BLaER1 treated with 17β-estradiol and CSF1 and Interleukin-3, amounts not matched to agents 10 nM and 100 nM (cell line): ENCODE measurements around the gene ROR2.
A peak's percentile ranks its signal among the peaks of the same experiment; 100 is the strongest.

Experiments used
- H3K27ac ChIP-seq, 11 experiments: shearing (Covaris generic); formaldehyde crosslinking; 2 replicates each; pipeline ENCODE4 v1.8.1; 2022
- H3K27me3 ChIP-seq, 11 experiments: shearing (Covaris generic); formaldehyde crosslinking; 2 replicates each; pipeline ENCODE4 v1.8.1; 2022
- H3K36me3 ChIP-seq, 11 experiments: shearing (Covaris generic); formaldehyde crosslinking; 2 replicates each; pipeline ENCODE4 v1.8.1; 2022
- H3K4me1 ChIP-seq, 10 experiments: shearing (Covaris generic); formaldehyde crosslinking; 2 replicates each; pipeline ENCODE4 v1.8.1; 2022
- H3K4me2 ChIP-seq, 11 experiments: shearing (Covaris generic); formaldehyde crosslinking; 2 replicates each; pipeline ENCODE4 v1.8.1; 2022
- H3K4me3 ChIP-seq, 10 experiments: shearing (Covaris generic); formaldehyde crosslinking; 2 replicates each; pipeline ENCODE4 v1.8.1; 2022
- H3K9ac ChIP-seq, 11 experiments: shearing (Covaris generic); formaldehyde crosslinking; 2 replicates each; pipeline ENCODE4 v1.8.1; 2022
- H3K9me3 ChIP-seq, 11 experiments: shearing (Covaris generic); formaldehyde crosslinking; replicated peaks in 1 of 11; 2 replicates each; pipeline ENCODE4 v1.8.1; 2022
- H4K20me1 ChIP-seq, 11 experiments: shearing (Covaris generic); formaldehyde crosslinking; 2 replicates each; pipeline ENCODE4 v1.8.1; 2022
- Cebpa-rat ChIP-seq, 11 experiments: shearing (Covaris generic); IDR thresholded peaks; 2 replicates each; pipeline ENCODE4 v1.8.1; 2022

ROR2 gene

DNA sequence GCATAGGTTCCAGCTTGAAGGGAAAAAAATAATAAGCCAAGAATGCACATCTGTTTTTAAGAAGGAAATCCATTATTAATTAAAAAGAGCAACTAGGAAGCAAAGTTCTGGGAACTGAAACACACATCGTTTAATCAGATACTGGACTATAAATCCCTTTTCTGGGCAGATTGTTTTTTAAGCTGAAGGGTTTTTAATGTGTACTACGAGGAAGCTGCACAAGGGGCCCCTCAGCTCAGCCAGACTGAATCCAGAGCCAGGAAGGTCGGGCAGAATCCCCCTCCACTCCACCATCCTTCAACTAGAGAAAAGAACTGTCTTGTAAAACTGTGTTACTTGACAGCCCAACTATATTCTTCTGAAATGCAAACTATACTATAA lies 49.2 kb downstream of the ROR2 start:
- H3K4me1 ChIP-seq: peaks cover 84 to 99% (median 94%) of the 10 kb centered on the region in 10 experiments
- no peak overlapping the region; a peak in 1 of 22 replicates for H3K27ac ChIP-seq
- peak overlapping the region; percentile 47 to 94 (median 75); a peak in 20 of 22 replicates for H3K4me2 ChIP-seq
- no peaks in the 10 kb centered on the region for H3K9me3 ChIP-seq
- no peak overlapping the region for H3K9ac ChIP-seq
- H3K36me3 ChIP-seq: no peaks in the 10 kb centered on the region
- H4K20me1 ChIP-seq: no peaks in the 10 kb centered on the region; a peak in 1 of 22 replicates
- H3K4me3 ChIP-seq: no peak overlapping the region
- peaks cover 0 to 17% (median 0%) of the 10 kb centered on the region in 11 experiments; a peak in 3 of 22 replicates for H3K27me3 ChIP-seq
- no peak for TF ChIP-seq Cebpa-rat (IDR thresholded peaks at IDR 0.05)

DNA sequence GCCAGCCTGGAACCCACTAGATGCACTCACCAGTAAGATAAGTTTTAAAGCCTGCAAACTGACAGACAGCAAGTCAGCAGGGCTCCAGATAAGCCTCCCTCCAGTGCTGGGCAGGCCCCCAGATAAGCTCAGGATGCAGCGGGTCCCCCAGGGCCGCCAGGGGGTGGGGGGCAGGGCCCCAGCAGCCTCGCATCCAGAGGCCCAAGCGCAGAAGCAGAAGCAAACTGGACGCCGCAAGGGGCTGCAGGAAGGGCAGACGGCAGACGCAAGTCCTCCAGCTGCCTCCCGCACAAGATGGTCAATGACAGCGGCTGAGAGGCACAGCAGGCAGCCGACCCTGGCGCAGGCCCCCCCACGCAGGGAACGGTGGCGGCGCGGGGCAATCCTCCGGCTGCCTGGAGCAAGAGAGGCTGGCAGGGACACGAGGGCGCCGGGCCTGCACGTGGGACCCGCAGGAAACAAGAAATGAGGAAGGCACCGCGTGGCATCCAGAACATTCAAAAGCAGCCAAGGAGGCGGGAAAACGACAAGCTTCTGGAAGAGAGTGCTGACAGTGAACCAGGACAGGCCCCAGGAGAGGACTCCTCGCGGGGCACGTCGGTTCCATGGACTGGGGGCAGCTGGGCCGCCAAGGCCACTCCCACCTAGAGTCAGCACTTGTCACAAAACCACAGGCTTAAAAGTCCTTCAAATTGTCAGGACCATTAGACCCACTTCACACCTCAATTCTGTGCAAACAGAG lies 49.8 kb downstream of the ROR2 start:
- H3K4me2 ChIP-seq: peak overlapping the region; percentile 47 to 94 (median 75)
- peak overlapping the region in 3 of 11 experiments; percentile 10 to 19 (median 14); a peak in 3 of 22 replicates for H3K27ac ChIP-seq
- H3K36me3 ChIP-seq: no peaks in the 10 kb centered on the region
- H3K9me3 ChIP-seq: no peaks in the 10 kb centered on the region
- no peak overlapping the region for H3K9ac ChIP-seq
- TF ChIP-seq Cebpa-rat (IDR thresholded peaks at IDR 0.05): no peak
- H3K27me3 ChIP-seq: peaks cover 0 to 17% (median 0%) of the 10 kb centered on the region in 11 experiments; a peak in 3 of 22 replicates
- peaks cover 78 to 93% (median 89%) of the 10 kb centered on the region in 10 experiments for H3K4me1 ChIP-seq
- H4K20me1 ChIP-seq: no peaks in the 10 kb centered on the region; a peak in 1 of 22 replicates
- no peak overlapping the region for H3K4me3 ChIP-seq

DNA sequence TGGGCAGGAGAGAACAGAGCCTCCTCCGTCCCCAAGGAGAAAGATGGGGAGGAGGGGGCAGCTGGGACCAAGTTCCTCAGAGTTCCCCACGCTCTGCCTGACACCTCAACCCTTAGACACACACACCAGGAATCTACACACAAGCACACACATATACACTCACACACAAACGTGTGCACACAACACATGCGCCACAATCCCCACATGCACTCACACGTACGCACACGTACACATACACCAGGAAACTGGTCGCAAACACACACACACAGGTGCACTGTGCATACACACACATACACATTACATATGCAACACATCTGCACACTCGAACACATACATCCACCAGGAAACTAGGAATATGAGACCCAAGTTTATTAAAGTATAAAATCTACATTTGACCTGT lies 50.4 kb downstream of the ROR2 start:
- no peak overlapping the region; a peak in 1 of 22 replicates for H3K9ac ChIP-seq
- peak overlapping the region; percentile 53 to 82 (median 64); a peak in 21 of 22 replicates for H3K4me2 ChIP-seq
- H3K4me1 ChIP-seq: peaks cover 75 to 89% (median 86%) of the 10 kb centered on the region in 10 experiments
- H3K27ac ChIP-seq: peak overlapping the region in 4 of 11 experiments; percentile 22 to 57 (median 26); a peak in 5 of 22 replicates
- no peaks in the 10 kb centered on the region; a peak in 1 of 22 replicates for H4K20me1 ChIP-seq
- no peaks in the 10 kb centered on the region for H3K36me3 ChIP-seq
- no peaks in the 10 kb centered on the region for H3K9me3 ChIP-seq
- H3K4me3 ChIP-seq: no peak overlapping the region
- peaks cover 0 to 17% (median 0%) of the 10 kb centered on the region in 11 experiments; a peak in 3 of 22 replicates for H3K27me3 ChIP-seq
- no peak for TF ChIP-seq Cebpa-rat (IDR thresholded peaks at IDR 0.05)

DNA sequence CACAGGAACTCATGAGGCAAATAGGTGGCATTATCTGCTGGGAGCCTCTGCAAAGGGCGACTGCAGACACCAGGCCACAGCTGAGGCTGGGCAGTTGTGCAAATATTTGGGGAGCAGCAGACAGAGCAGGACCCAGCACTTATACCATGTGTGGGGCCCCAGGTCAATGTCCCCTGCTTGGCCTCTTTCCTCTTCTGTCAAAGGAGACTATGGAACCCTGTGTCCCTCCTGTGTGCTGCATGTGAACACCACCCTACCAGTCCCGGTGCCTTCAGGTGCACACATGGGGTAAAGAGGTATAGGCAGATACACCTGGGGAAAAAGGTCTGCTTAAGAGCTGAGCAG lies 50.8 kb downstream of the ROR2 start:
- Histone ChIP-seq H3K4me3 (no peak overlapping the region), H3K27me3 (peaks cover 0 to 17% (median 0%) of the 10 kb centered on the region in 11 experiments; a peak in 3 of 22 replicates), H3K27ac (peak overlapping the region in 7 of 11 experiments; percentile 3 to 59 (median 26); a peak in 11 of 22 replicates), H3K4me2 (peak overlapping the region; percentile 53 to 82 (median 64)), H4K20me1 (no peaks in the 10 kb centered on the region; a peak in 1 of 22 replicates), H3K9ac (peak overlapping the region in 1 of 11 experiments; percentile 20; a peak in 1 of 22 replicates), H3K9me3 (no peaks in the 10 kb centered on the region), H3K36me3 (no peaks in the 10 kb centered on the region), H3K4me1 (peaks cover 71 to 85% (median 82%) of the 10 kb centered on the region in 10 experiments)
- no peak for TF ChIP-seq Cebpa-rat (IDR thresholded peaks at IDR 0.05)

DNA sequence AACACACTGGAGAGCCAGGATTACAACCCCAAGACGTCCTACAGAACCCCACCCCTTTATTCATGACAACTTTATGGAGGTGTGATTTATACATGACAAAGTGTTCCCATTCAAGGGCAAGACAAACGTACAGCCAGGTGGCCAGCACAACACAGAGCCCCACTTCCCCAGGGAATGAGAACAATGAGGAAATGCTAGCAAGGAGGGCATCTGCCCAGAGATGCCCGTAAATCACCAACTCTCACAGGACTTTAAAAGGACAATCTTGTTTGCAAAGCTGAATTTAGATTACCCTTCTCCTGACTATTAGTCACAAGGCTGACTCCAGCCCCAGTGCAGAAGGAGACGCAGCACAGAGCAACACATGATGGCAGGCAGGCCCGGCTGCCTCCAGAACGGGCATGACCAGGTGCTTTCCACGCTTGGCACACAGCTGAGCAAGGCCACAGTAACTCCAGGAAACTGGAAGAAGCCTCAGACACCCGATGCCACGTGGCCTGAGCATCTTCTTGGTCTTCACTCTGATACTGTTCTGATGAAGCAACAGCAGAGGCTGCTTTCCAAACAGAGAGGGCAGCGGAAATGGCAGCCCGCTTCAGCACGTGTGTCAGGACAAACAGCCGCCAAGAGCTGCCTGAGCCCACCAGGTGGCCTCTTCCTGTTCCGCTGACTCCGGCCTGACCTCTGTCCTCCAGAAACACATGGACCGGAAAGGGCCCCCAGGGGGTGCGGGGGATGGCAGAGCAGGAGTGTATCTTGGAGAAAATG lies 51.4 kb downstream of the ROR2 start:
- Histone ChIP-seq H3K27ac (peak overlapping the region in 7 of 11 experiments; percentile 3 to 59 (median 26); a peak in 11 of 22 replicates), H3K4me3 (no peak overlapping the region), H3K4me2 (peak overlapping the region; percentile 53 to 82 (median 64)), H4K20me1 (no peaks in the 10 kb centered on the region; a peak in 1 of 22 replicates), H3K36me3 (no peaks in the 10 kb centered on the region), H3K4me1 (peaks cover 66 to 83% (median 76%) of the 10 kb centered on the region in 10 experiments), H3K9me3 (no peaks in the 10 kb centered on the region), H3K27me3 (peaks cover 0 to 17% (median 0%) of the 10 kb centered on the region in 11 experiments; a peak in 3 of 22 replicates), H3K9ac (peak overlapping the region in 1 of 11 experiments; percentile 20; a peak in 2 of 22 replicates)
- peak in 5 of 11 experiments; percentile 35 to 63 (median 57); a peak in 6 of 22 replicates for TF ChIP-seq Cebpa-rat (IDR thresholded peaks at IDR 0.05)

DNA sequence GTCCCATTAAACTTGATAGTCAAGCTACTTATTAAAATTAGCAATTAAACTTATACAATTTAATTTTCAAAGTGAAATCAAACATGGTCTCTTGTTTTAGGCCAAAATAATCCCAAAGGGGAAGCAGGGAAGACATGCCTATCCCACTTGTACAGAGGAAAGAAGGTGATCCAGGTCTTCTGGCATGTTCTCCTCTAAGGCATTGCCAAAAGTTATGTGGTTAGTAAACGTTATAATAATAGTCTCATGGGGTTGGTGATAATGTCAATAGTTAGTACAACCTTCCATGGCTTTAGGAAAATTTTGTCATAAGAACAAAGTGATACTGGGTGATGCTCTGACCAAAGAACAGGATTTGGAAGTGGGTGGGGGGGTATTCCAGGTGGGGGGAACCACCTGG lies 52.8 kb downstream of the ROR2 start:
- Histone ChIP-seq H3K4me1 (peaks cover 53 to 69% (median 62%) of the 10 kb centered on the region in 10 experiments), H3K9ac (no peak overlapping the region), H3K27ac (peak overlapping the region in 3 of 11 experiments; percentile 17 to 58 (median 57); a peak in 5 of 22 replicates), H4K20me1 (no peaks in the 10 kb centered on the region; a peak in 1 of 22 replicates), H3K36me3 (no peaks in the 10 kb centered on the region), H3K27me3 (peaks cover 0 to 12% (median 0%) of the 10 kb centered on the region in 11 experiments; a peak in 3 of 22 replicates), H3K9me3 (no peaks in the 10 kb centered on the region), H3K4me3 (no peak overlapping the region), H3K4me2 (peak overlapping the region; percentile 53 to 82 (median 74))
- TF ChIP-seq Cebpa-rat (IDR thresholded peaks at IDR 0.05): no peak

DNA sequence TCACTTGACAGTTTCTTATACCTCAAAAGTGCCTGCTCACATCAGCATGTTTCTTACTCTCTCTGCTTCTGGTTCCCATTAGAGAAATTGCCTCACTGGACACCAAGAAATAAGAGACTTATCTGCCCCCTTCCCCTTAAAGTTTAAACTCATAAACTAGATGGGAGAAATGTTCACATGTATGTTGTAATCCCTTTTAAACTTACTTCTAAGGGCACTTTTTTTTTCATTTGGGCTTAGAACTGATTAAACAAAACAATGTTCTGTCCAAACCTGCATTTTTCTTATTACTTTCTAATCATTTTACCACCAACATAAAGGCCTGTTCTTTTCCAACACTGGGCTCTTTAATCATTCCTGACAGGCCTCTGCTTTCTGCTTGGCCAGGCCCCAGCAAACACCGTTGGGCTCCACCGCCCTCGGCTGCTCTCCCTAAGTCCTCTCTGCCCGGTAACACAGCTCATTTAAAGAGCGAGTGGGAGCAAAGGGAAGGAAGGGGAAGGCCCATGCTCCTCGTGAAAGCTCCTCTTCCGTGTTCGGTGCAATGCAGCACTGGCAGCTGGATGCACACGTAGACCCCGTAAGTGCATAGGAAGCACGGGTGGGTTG lies 53.4 kb downstream of the ROR2 start:
- Histone ChIP-seq H3K9me3 (no peaks in the 10 kb centered on the region), H4K20me1 (no peaks in the 10 kb centered on the region; a peak in 1 of 22 replicates), H3K27ac (peak overlapping the region in 6 of 11 experiments; percentile 11 to 58 (median 25); a peak in 8 of 22 replicates), H3K36me3 (no peaks in the 10 kb centered on the region), H3K4me2 (peak overlapping the region; percentile 53 to 82 (median 74)), H3K27me3 (peaks cover 0 to 8% (median 0%) of the 10 kb centered on the region in 11 experiments; a peak in 3 of 22 replicates), H3K4me3 (no peak overlapping the region), H3K9ac (peak overlapping the region in 3 of 11 experiments; percentile 2 to 26 (median 7); a peak in 1 of 22 replicates), H3K4me1 (peaks cover 52 to 63% (median 58%) of the 10 kb centered on the region in 10 experiments)
- TF ChIP-seq Cebpa-rat (IDR thresholded peaks at IDR 0.05): no peak

DNA sequence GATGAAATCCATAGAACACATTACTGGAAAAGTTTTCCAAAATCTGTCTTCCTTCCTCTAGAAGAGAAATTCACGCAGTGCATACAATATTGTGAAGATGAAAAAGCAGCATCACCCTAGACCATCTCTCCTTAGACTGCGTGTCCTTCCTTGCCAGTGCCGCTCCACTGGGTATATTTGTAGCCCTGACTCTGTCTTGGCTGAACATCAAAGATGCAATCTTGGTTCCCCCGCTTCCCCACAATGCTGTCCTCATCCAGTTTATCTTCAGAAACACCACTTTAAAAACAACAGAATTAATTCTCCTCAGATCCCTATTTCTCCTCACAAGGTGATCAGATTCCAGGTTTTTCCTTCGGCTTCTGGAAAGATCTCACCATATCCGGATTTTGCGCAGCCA lies 53.9 kb downstream of the ROR2 start:
- no peak overlapping the region; a peak in 1 of 22 replicates for H3K9ac ChIP-seq
- no peaks in the 10 kb centered on the region for H3K9me3 ChIP-seq
- H3K27me3 ChIP-seq: peaks cover 0 to 8% (median 0%) of the 10 kb centered on the region in 11 experiments; a peak in 3 of 22 replicates
- H4K20me1 ChIP-seq: no peaks in the 10 kb centered on the region; a peak in 1 of 22 replicates
- peak overlapping the region in 2 of 11 experiments; percentile 34 to 58; a peak in 1 of 22 replicates for H3K27ac ChIP-seq
- no peak for TF ChIP-seq Cebpa-rat (IDR thresholded peaks at IDR 0.05)
- H3K36me3 ChIP-seq: no peaks in the 10 kb centered on the region
- no peak overlapping the region for H3K4me3 ChIP-seq
- H3K4me2 ChIP-seq: peak overlapping the region; percentile 53 to 82 (median 74); a peak in 17 of 22 replicates
- H3K4me1 ChIP-seq: peaks cover 47 to 58% (median 52%) of the 10 kb centered on the region in 10 experiments
